GM12873 (cell line): ENCODE results near the gene DIP2C.

Source experiments
- CTCF ChIP-seq: IDR thresholded peaks from 2 replicates; pipeline ENCODE4 v1.5.1; 2012; ENCODE audit warnings: low read depth, mild to moderate bottlenecking, moderate library complexity, low read length, control low read depth; ENCODE audit not compliant: insufficient read depth; ENCODE audit errors: missing control alignments

The DIP2C gene

GRCh38 chr10:421170-421569 lies 268.3 kb downstream of the DIP2C start:
- no peak for TF ChIP-seq CTCF

- TF ChIP-seq CTCF = no peak
Observed at GRCh38 chr10:420154-421121, 269.0 kb downstream of the DIP2C start.

GRCh38 chr10:418894-419293 lies 270.6 kb downstream of the DIP2C start:
- no peak for TF ChIP-seq CTCF

GRCh38 chr10:418226-418625 lies 271.2 kb downstream of the DIP2C start:
- TF ChIP-seq CTCF = no peak

- no peak for TF ChIP-seq CTCF
Observed at GRCh38 chr10:416091-416515, 273.4 kb downstream of the DIP2C start.

- no peak for TF ChIP-seq CTCF
Observed at GRCh38 chr10:413662-414071, 275.8 kb downstream of the DIP2C start.

- no peak for TF ChIP-seq CTCF
Observed at GRCh38 chr10:412109-412508, 277.4 kb downstream of the DIP2C start.
